HG03025 (cell line): ENCODE results near the gene ZSCAN31.
"Not testable (repeated sequence)": the region's sequence is repeated elsewhere in the genome, so short reads cannot be mapped to it uniquely, and the experiment has no call there.

Experiments
- ATAC-seq: cut with Tn5 transposase; IDR thresholded peaks from one replicate; pipeline ENCODE4 v1.9.1; 2021; ENCODE audit warnings: mild to moderate bottlenecking, moderate library complexity; ENCODE audit not compliant: unreplicated experiment, low FRiP score

ZSCAN31 gene

GRCh38 chr6:28335564-28336283 lies at the start of gene ZSCAN31:
ZSCAN31 (minus strand) TSS chr6:28336148; CDS start chr6:28329683, 6,465 bp downstream.
- peak; percentile 95 for ATAC-seq

GRCh38 chr6:28384143-28384533 lies 48.2 kb upstream of the ZSCAN31 start:
- ATAC-seq: no peak

GRCh38 chr6:28383235-28384142 lies 47.5 kb upstream of the ZSCAN31 start:
- peak; percentile 89 for ATAC-seq

GRCh38 chr6:28380381-28380780 lies 44.4 kb upstream of the ZSCAN31 start:
- no peak for ATAC-seq

- ATAC-seq: no peak
Measured at GRCh38 chr6:28378644-28379043, 42.7 kb upstream of the ZSCAN31 start.

- no peak for ATAC-seq
Measured at GRCh38 chr6:28377879-28378278, 41.9 kb upstream of the ZSCAN31 start.

- no peak for ATAC-seq
Measured at GRCh38 chr6:28373925-28374324, 38.0 kb upstream of the ZSCAN31 start.

GRCh38 chr6:28371706-28372451 lies 35.9 kb upstream of the ZSCAN31 start:
- no peak for ATAC-seq

- ATAC-seq: no peak
Measured at GRCh38 chr6:28371280-28371679, 35.3 kb upstream of the ZSCAN31 start.

- no peak for ATAC-seq
Measured at GRCh38 chr6:28370440-28370839, 34.5 kb upstream of the ZSCAN31 start.

- ATAC-seq: no peak
Measured at GRCh38 chr6:28369463-28369862, 33.5 kb upstream of the ZSCAN31 start.

GRCh38 chr6:28368522-28368921 lies 32.6 kb upstream of the ZSCAN31 start:
- peak; percentile 83 for ATAC-seq

- ATAC-seq: not testable (repeated sequence)
Measured at GRCh38 chr6:28365590-28365989, 29.6 kb upstream of the ZSCAN31 start.

GRCh38 chr6:28360961-28361360 lies 25.0 kb upstream of the ZSCAN31 start:
- ATAC-seq: no peak

GRCh38 chr6:28359562-28359961 lies 23.6 kb upstream of the ZSCAN31 start:
- not testable (repeated sequence) for ATAC-seq

- no peak for ATAC-seq
Measured at GRCh38 chr6:28357036-28357435, 21.1 kb upstream of the ZSCAN31 start.

GRCh38 chr6:28356666-28357020 lies 20.7 kb upstream of the ZSCAN31 start:
- no peak for ATAC-seq

- no peak for ATAC-seq
Measured at GRCh38 chr6:28355743-28356665, 20.1 kb upstream of the ZSCAN31 start.

- ATAC-seq: no peak
Measured at GRCh38 chr6:28354688-28355554, 19.0 kb upstream of the ZSCAN31 start.
